Measurements from ENCODE around the gene GRAP2.

The GRAP2 gene

GRCh38 chr22:39939830-39940229 lies 38.9 kb downstream of the GRAP2 start:
- Histone ChIP-seq H4K5ac (ENCODE audit: low read length) (no peak overlapping the region), H3K36me3 (ENCODE audit: control insufficient read depth, insufficient read depth, low read length) (no peaks in the 10 kb centered on the region), H3K4ac (ENCODE audit: low read depth, low read length) (no peak overlapping the region), H3K79me1 (ENCODE audit: low read length) (no peaks in the 10 kb centered on the region), H3K79me2 (ENCODE audit: control insufficient read depth, insufficient read depth, low read length) (no peaks in the 10 kb centered on the region), H3K56ac (ENCODE audit: low read length) (no peak overlapping the region), H3K9ac (ENCODE audit: low read length) (no peak overlapping the region), H3K23ac (ENCODE audit: low read length) (no peak overlapping the region), H3K4me1 (ENCODE audit: control insufficient read depth, low read depth, low read length) (peaks cover 5% of the 10 kb centered on the region), H2BK5ac (ENCODE audit: low read length) (no peak overlapping the region), H2AK5ac (ENCODE audit: low read length) (no peak overlapping the region), H2BK120ac (ENCODE audit: low read depth, low read length) (no peak overlapping the region), H4K8ac (ENCODE audit: low read depth, low read length) (no peak overlapping the region), H3K18ac (ENCODE audit: low read length) (no peak overlapping the region), H3K4me2 (ENCODE audit: low read length) (no peak overlapping the region), H3K27ac (ENCODE audit: low read depth, low read length) (no peak overlapping the region), H3K4me3 (ENCODE audit: low read length) (no peak overlapping the region), H3K27me3 (ENCODE audit: insufficient read depth, low read length, poor library complexity) (no peaks in the 10 kb centered on the region), H2BK15ac (replicated peaks; ENCODE audit: low read depth) (no peak overlapping the region)
- WGBS (ENCODE audit: extremely low coverage, insufficient coverage, low lambda C conversion rate), result no CpG with 5 or more reads among the region's 3 CpGs
- DNase-seq, result no peak

DNA sequence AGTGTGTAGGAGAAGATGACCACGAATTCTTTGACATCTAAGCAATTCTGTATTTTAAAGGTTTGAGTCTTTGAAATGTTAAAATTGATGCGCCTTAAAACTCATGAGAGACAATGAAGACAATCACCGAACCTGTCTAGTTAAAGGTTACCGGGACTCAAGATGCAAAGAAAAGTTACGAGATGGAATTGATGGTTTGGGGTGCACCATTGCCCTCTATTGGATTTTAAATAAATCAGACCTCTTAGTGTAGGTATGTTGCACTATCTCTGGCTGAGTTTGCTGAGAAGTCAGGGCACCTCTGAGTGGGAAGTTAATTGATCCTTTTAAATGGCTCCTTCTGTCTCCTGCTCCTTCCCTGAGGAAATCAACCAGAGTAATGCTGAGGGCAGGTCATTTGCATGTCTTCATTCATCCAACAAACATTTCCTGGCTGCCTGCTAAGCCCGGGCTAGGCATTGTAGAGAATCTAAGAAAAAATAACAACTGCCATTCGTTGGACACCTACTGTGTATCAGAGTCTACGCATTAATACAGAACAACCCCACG lies 39.9 kb downstream of the GRAP2 start:
- H3K23ac ChIP-seq (ENCODE audit: low read length), result no peak overlapping the region
- H3K27me3 ChIP-seq (ENCODE audit: insufficient read depth, low read length, poor library complexity), result no peaks in the 10 kb centered on the region
- H2AK5ac ChIP-seq (ENCODE audit: low read length), result no peak overlapping the region
- no peak overlapping the region for H3K27ac ChIP-seq (ENCODE audit: low read depth, low read length)
- no peaks in the 10 kb centered on the region for H3K79me2 ChIP-seq (ENCODE audit: control insufficient read depth, insufficient read depth, low read length)
- no peaks in the 10 kb centered on the region for H3K36me3 ChIP-seq (ENCODE audit: control insufficient read depth, insufficient read depth, low read length)
- no peak overlapping the region for H2BK15ac ChIP-seq (replicated peaks; ENCODE audit: low read depth)
- H2BK120ac ChIP-seq (ENCODE audit: low read depth, low read length), result no peak overlapping the region
- no peak overlapping the region for H3K9ac ChIP-seq (ENCODE audit: low read length)
- no peak overlapping the region for H3K18ac ChIP-seq (ENCODE audit: low read length)
- peak; percentile 43 for DNase-seq
- H3K4me2 ChIP-seq (ENCODE audit: low read length), result no peak overlapping the region
- H3K56ac ChIP-seq (ENCODE audit: low read length), result no peak overlapping the region
- no peak overlapping the region for H4K5ac ChIP-seq (ENCODE audit: low read length)
- H3K79me1 ChIP-seq (ENCODE audit: low read length), result no peaks in the 10 kb centered on the region
- no peak overlapping the region for H2BK5ac ChIP-seq (ENCODE audit: low read length)
- WGBS (ENCODE audit: extremely low coverage, insufficient coverage, low lambda C conversion rate), result no CpG with 5 or more reads among the region's 9 CpGs
- no peak overlapping the region for H3K4me3 ChIP-seq (ENCODE audit: low read length)
- H3K4ac ChIP-seq (ENCODE audit: low read depth, low read length), result no peak overlapping the region
- H4K8ac ChIP-seq (ENCODE audit: low read depth, low read length), result no peak overlapping the region
- peaks cover 5% of the 10 kb centered on the region for H3K4me1 ChIP-seq (ENCODE audit: control insufficient read depth, low read depth, low read length)

- Histone ChIP-seq H3K4me3 (ENCODE audit: low read length) (no peak overlapping the region), H3K27ac (ENCODE audit: low read depth, low read length) (no peak overlapping the region), H4K5ac (ENCODE audit: low read length) (no peak overlapping the region), H3K79me1 (ENCODE audit: low read length) (no peaks in the 10 kb centered on the region), H3K4ac (ENCODE audit: low read depth, low read length) (no peak overlapping the region), H3K9ac (ENCODE audit: low read length) (no peak overlapping the region), H3K36me3 (ENCODE audit: control insufficient read depth, insufficient read depth, low read length) (no peaks in the 10 kb centered on the region), H3K4me2 (ENCODE audit: low read length) (no peak overlapping the region), H3K79me2 (ENCODE audit: control insufficient read depth, insufficient read depth, low read length) (no peaks in the 10 kb centered on the region), H2BK15ac (replicated peaks; ENCODE audit: low read depth) (no peak overlapping the region), H4K8ac (ENCODE audit: low read depth, low read length) (no peak overlapping the region), H3K56ac (ENCODE audit: low read length) (no peak overlapping the region), H3K27me3 (ENCODE audit: insufficient read depth, low read length, poor library complexity) (no peaks in the 10 kb centered on the region), H2AK5ac (ENCODE audit: low read length) (no peak overlapping the region), H3K4me1 (ENCODE audit: control insufficient read depth, low read depth, low read length) (peaks cover 7% of the 10 kb centered on the region), H3K18ac (ENCODE audit: low read length) (no peak overlapping the region), H2BK5ac (ENCODE audit: low read length) (no peak overlapping the region), H3K23ac (ENCODE audit: low read length) (no peak overlapping the region), H2BK120ac (ENCODE audit: low read depth, low read length) (no peak overlapping the region)
- WGBS (ENCODE audit: extremely low coverage, insufficient coverage, low lambda C conversion rate), result no CpG with 5 or more reads among the region's 2 CpGs
- no peak for DNase-seq
These were observed 40.7 kb downstream of the GRAP2 start for GRCh38 chr22:39941601-39942000.

GRCh38 chr22:39942439-39943230 lies 41.8 kb downstream of the GRAP2 start:
- Histone ChIP-seq H4K5ac (ENCODE audit: low read length) (no peak overlapping the region), H3K36me3 (ENCODE audit: control insufficient read depth, insufficient read depth, low read length) (no peaks in the 10 kb centered on the region), H2AK5ac (ENCODE audit: low read length) (no peak overlapping the region), H3K79me2 (ENCODE audit: control insufficient read depth, insufficient read depth, low read length) (no peaks in the 10 kb centered on the region), H3K79me1 (ENCODE audit: low read length) (no peaks in the 10 kb centered on the region), H3K56ac (ENCODE audit: low read length) (no peak overlapping the region), H3K9ac (ENCODE audit: low read length) (no peak overlapping the region), H3K4me3 (ENCODE audit: low read length) (no peak overlapping the region), H3K4me2 (ENCODE audit: low read length) (no peak overlapping the region), H3K4ac (ENCODE audit: low read depth, low read length) (no peak overlapping the region), H3K18ac (ENCODE audit: low read length) (no peak overlapping the region), H2BK5ac (ENCODE audit: low read length) (no peak overlapping the region), H3K23ac (ENCODE audit: low read length) (no peak overlapping the region), H2BK15ac (replicated peaks; ENCODE audit: low read depth) (no peak overlapping the region), H4K8ac (ENCODE audit: low read depth, low read length) (no peak overlapping the region), H3K4me1 (ENCODE audit: control insufficient read depth, low read depth, low read length) (peaks cover 15% of the 10 kb centered on the region), H3K27me3 (ENCODE audit: insufficient read depth, low read length, poor library complexity) (no peaks in the 10 kb centered on the region), H2BK120ac (ENCODE audit: low read depth, low read length) (no peak overlapping the region), H3K27ac (ENCODE audit: low read depth, low read length) (no peak overlapping the region)
- WGBS (ENCODE audit: extremely low coverage, insufficient coverage, low lambda C conversion rate), result no CpG with 5 or more reads among the region's 8 CpGs
- DNase-seq, result no peak

DNA sequence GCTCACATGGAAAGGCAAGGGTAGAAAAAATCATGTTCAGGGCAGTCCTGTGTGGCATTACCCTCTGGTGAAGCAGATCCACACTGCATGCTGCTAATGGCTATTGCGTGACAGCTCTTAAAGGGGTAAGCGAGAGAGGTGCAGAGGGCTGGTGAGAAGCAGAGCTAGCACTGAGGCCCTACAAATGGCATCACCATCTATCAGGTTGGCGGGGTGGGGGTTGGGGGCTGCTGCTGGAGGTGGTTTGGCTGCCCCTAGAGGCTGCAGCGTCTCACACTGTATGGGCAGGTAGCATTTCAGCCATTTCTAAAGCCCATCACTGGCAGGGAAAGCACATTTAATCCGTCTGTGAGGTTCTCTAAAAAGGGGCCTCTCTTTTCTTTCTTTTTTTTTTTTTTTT lies 42.5 kb downstream of the GRAP2 start:
- Histone ChIP-seq H4K5ac (ENCODE audit: low read length) (no peak overlapping the region), H3K79me1 (ENCODE audit: low read length) (no peaks in the 10 kb centered on the region), H3K4me3 (ENCODE audit: low read length) (no peak overlapping the region), H3K18ac (ENCODE audit: low read length) (no peak overlapping the region), H4K8ac (ENCODE audit: low read depth, low read length) (no peak overlapping the region), H3K36me3 (ENCODE audit: control insufficient read depth, insufficient read depth, low read length) (no peaks in the 10 kb centered on the region), H3K9ac (ENCODE audit: low read length) (no peak overlapping the region), H3K4me2 (ENCODE audit: low read length) (no peak overlapping the region), H3K23ac (ENCODE audit: low read length) (no peak overlapping the region), H3K4ac (ENCODE audit: low read depth, low read length) (no peak overlapping the region), H2BK120ac (ENCODE audit: low read depth, low read length) (no peak overlapping the region), H3K4me1 (ENCODE audit: control insufficient read depth, low read depth, low read length) (peaks cover 16% of the 10 kb centered on the region), H3K27me3 (ENCODE audit: insufficient read depth, low read length, poor library complexity) (no peaks in the 10 kb centered on the region), H2BK5ac (ENCODE audit: low read length) (no peak overlapping the region), H3K79me2 (ENCODE audit: control insufficient read depth, insufficient read depth, low read length) (no peaks in the 10 kb centered on the region), H2BK15ac (replicated peaks; ENCODE audit: low read depth) (no peak overlapping the region), H3K27ac (ENCODE audit: low read depth, low read length) (no peak overlapping the region), H2AK5ac (ENCODE audit: low read length) (no peak overlapping the region), H3K56ac (ENCODE audit: low read length) (peak overlapping the region; percentile 6)
- DNase-seq, result peak; percentile 81
- WGBS (ENCODE audit: extremely low coverage, insufficient coverage, low lambda C conversion rate), result no CpG with 5 or more reads among the region's 5 CpGs
